ENCODE measurements around the gene NR1H2.

GRCh38 chr19:50362656-50363424, 13.4 kb upstream of the NR1H2 start:
- TF ChIP-seq, protein P1, sequence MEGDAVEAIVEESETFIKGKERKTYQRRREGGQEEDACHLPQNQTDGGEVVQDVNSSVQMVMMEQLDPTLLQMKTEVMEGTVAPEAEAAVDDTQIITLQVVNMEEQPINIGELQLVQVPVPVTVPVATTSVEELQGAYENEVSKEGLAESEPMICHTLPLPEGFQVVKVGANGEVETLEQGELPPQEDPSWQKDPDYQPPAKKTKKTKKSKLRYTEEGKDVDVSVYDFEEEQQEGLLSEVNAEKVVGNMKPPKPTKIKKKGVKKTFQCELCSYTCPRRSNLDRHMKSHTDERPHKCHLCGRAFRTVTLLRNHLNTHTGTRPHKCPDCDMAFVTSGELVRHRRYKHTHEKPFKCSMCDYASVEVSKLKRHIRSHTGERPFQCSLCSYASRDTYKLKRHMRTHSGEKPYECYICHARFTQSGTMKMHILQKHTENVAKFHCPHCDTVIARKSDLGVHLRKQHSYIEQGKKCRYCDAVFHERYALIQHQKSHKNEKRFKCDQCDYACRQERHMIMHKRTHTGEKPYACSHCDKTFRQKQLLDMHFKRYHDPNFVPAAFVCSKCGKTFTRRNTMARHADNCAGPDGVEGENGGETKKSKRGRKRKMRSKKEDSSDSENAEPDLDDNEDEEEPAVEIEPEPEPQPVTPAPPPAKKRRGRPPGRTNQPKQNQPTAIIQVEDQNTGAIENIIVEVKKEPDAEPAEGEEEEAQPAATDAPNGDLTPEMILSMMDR (IDR thresholded peaks at IDR 0.05) = no peak
- TF ChIP-seq POLR2A (IDR thresholded peaks at IDR 0.05) = no peak
